ENCODE results near the gene ENOX2.

ENOX2 gene

GRCh38 chrX:130775849-130776248 lies 127.2 kb downstream of the ENOX2 start:
- no peak overlapping the region for H3K4me3 Mint-ChIP-seq
- H3K27ac Mint-ChIP-seq: no peak overlapping the region
- no peak for DNase-seq

GRCh38 chrX:130772776-130773143 lies 130.2 kb downstream of the ENOX2 start:
- no peaks in the 10 kb centered on the region for H3K27me3 Mint-ChIP-seq
- H3K27ac Mint-ChIP-seq: no peak overlapping the region
- peaks cover 0 to 5% of the 10 kb centered on the region in 2 donors for H3K4me1 Mint-ChIP-seq

More at GRCh38 chrX:130775849-130776248, 127.2 kb downstream of the ENOX2 start:
- Mint-ChIP-seq H3K9me3 (peaks cover 0 to 3% of the 10 kb centered on the region in 2 donors), H3K36me3 (peaks cover 3 to 9% of the 10 kb centered on the region in 2 donors), H3K27me3 (no peaks in the 10 kb centered on the region), H3K4me1 (peaks cover 0 to 5% of the 10 kb centered on the region in 2 donors)
- ATAC-seq (replicated peaks): no peak

GRCh38 chrX:130772105-130772775 lies 130.8 kb downstream of the ENOX2 start:
- Mint-ChIP-seq H3K4me1 (peaks cover 0 to 5% of the 10 kb centered on the region in 2 donors), H3K27ac (no peak overlapping the region), H3K4me3 (no peak overlapping the region), H3K27me3 (no peaks in the 10 kb centered on the region), H3K9me3 (peaks cover 0 to 3% of the 10 kb centered on the region in 2 donors), H3K36me3 (peaks cover 0 to 5% of the 10 kb centered on the region in 2 donors)
- DNase-seq: no peak
- no peak for ATAC-seq (replicated peaks)

More at GRCh38 chrX:130772776-130773143, 130.2 kb downstream of the ENOX2 start:
- Mint-ChIP-seq H3K4me3 (no peak overlapping the region), H3K36me3 (peaks cover 0 to 2% of the 10 kb centered on the region in 2 donors), H3K9me3 (peaks cover 0 to 3% of the 10 kb centered on the region in 2 donors)
- ATAC-seq (replicated peaks) (no peak), DNase-seq (no peak)

- DNase-seq (no peak), ATAC-seq (replicated peaks) (no peak)
- peaks cover 0 to 5% of the 10 kb centered on the region in 2 donors for H3K4me1 Mint-ChIP-seq
- peaks cover 0 to 3% of the 10 kb centered on the region in 2 donors for H3K9me3 Mint-ChIP-seq
- peaks cover 0 to 5% of the 10 kb centered on the region in 2 donors for H3K36me3 Mint-ChIP-seq
- no peak overlapping the region for H3K4me3 Mint-ChIP-seq
- H3K27ac Mint-ChIP-seq: no peak overlapping the region
- H3K27me3 Mint-ChIP-seq: no peaks in the 10 kb centered on the region
These were observed 131.4 kb downstream of the ENOX2 start for GRCh38 chrX:130771648-130772047.

- Mint-ChIP-seq H3K4me1 (peaks cover 0 to 5% of the 10 kb centered on the region in 2 donors), H3K4me3 (no peak overlapping the region), H3K27ac (no peak overlapping the region), H3K27me3 (no peaks in the 10 kb centered on the region), H3K36me3 (peaks cover 0 to 5% of the 10 kb centered on the region in 2 donors), H3K9me3 (peaks cover 0 to under 1% of the 10 kb centered on the region in 2 donors)
- DNase-seq (no peak), ATAC-seq (replicated peaks) (no peak)
These were observed 131.8 kb downstream of the ENOX2 start for GRCh38 chrX:130771230-130771629.

GRCh38 chrX:130770615-130771014 lies 132.4 kb downstream of the ENOX2 start:
- H3K4me1 Mint-ChIP-seq: peaks cover 0 to 5% of the 10 kb centered on the region in 2 donors
- no peak overlapping the region for H3K27ac Mint-ChIP-seq
- H3K9me3 Mint-ChIP-seq: no peaks in the 10 kb centered on the region
- H3K4me3 Mint-ChIP-seq: no peak overlapping the region
- no peak for ATAC-seq (replicated peaks)
- H3K36me3 Mint-ChIP-seq: peaks cover 0 to 5% of the 10 kb centered on the region in 2 donors
- no peaks in the 10 kb centered on the region for H3K27me3 Mint-ChIP-seq
- no peak for DNase-seq

- ATAC-seq (replicated peaks) (no peak), DNase-seq (no peak)
- Mint-ChIP-seq H3K27me3 (no peaks in the 10 kb centered on the region), H3K4me1 (peaks cover 0 to 5% of the 10 kb centered on the region in 2 donors), H3K4me3 (no peak overlapping the region), H3K9me3 (no peaks in the 10 kb centered on the region), H3K36me3 (peaks cover 0 to 5% of the 10 kb centered on the region in 2 donors), H3K27ac (no peak overlapping the region)
These were observed 133.2 kb downstream of the ENOX2 start for GRCh38 chrX:130769835-130770234.

- no peak for DNase-seq
- Mint-ChIP-seq H3K36me3 (no peaks in the 10 kb centered on the region), H3K9me3 (no peaks in the 10 kb centered on the region), H3K4me1 (peaks cover 2 to 8% of the 10 kb centered on the region in 2 donors), H3K27me3 (no peaks in the 10 kb centered on the region), H3K27ac (no peak overlapping the region), H3K4me3 (no peak overlapping the region)
- peak in 1 of 2 donors; percentile 42 for ATAC-seq (replicated peaks)
These were observed 144.9 kb downstream of the ENOX2 start for GRCh38 chrX:130758072-130758471.

GRCh38 chrX:130756233-130756632 lies 146.8 kb downstream of the ENOX2 start:
- Mint-ChIP-seq H3K9me3 (no peaks in the 10 kb centered on the region), H3K27ac (no peak overlapping the region), H3K27me3 (no peaks in the 10 kb centered on the region), H3K36me3 (no peaks in the 10 kb centered on the region), H3K4me3 (no peak overlapping the region), H3K4me1 (peaks cover 2 to 5% of the 10 kb centered on the region in 2 donors)
- ATAC-seq (replicated peaks): no peak
- DNase-seq: no peak

- Mint-ChIP-seq H3K36me3 (no peaks in the 10 kb centered on the region), H3K4me1 (no peaks in the 10 kb centered on the region), H3K9me3 (no peaks in the 10 kb centered on the region), H3K4me3 (no peak overlapping the region), H3K27me3 (no peaks in the 10 kb centered on the region), H3K27ac (no peak overlapping the region)
- DNase-seq: no peak
- ATAC-seq (replicated peaks): no peak
These were observed 148.7 kb downstream of the ENOX2 start for GRCh38 chrX:130754353-130754752.

- H3K4me3 Mint-ChIP-seq: no peak overlapping the region
- H3K27ac Mint-ChIP-seq: no peak overlapping the region
- no peak for ATAC-seq (replicated peaks)
- no peaks in the 10 kb centered on the region for H3K36me3 Mint-ChIP-seq
- H3K4me1 Mint-ChIP-seq: no peaks in the 10 kb centered on the region
- DNase-seq: no peak
- H3K27me3 Mint-ChIP-seq: no peaks in the 10 kb centered on the region
- H3K9me3 Mint-ChIP-seq: no peaks in the 10 kb centered on the region
These were observed 156.2 kb downstream of the ENOX2 start for GRCh38 chrX:130746709-130747342.

GRCh38 chrX:130746077-130746476 lies 156.9 kb downstream of the ENOX2 start:
- Mint-ChIP-seq H3K4me1 (no peaks in the 10 kb centered on the region), H3K27ac (no peak overlapping the region), H3K36me3 (no peaks in the 10 kb centered on the region), H3K27me3 (no peaks in the 10 kb centered on the region), H3K9me3 (no peaks in the 10 kb centered on the region), H3K4me3 (no peak overlapping the region)
- DNase-seq (no peak), ATAC-seq (replicated peaks) (no peak)

- Mint-ChIP-seq H3K27ac (no peak overlapping the region), H3K27me3 (peaks cover 0 to 4% of the 10 kb centered on the region in 2 donors), H3K36me3 (peaks cover 3 to 4% of the 10 kb centered on the region in 2 donors), H3K9me3 (no peaks in the 10 kb centered on the region), H3K4me3 (no peak overlapping the region), H3K4me1 (no peaks in the 10 kb centered on the region)
- ATAC-seq (replicated peaks) (no peak), DNase-seq (no peak)
These were observed 161.4 kb downstream of the ENOX2 start for GRCh38 chrX:130741584-130741983.

- H3K4me3 Mint-ChIP-seq: no peak overlapping the region
- peaks cover 3 to 4% of the 10 kb centered on the region in 2 donors for H3K36me3 Mint-ChIP-seq
- ATAC-seq (replicated peaks) (no peak), DNase-seq (no peak)
- no peak overlapping the region for H3K27ac Mint-ChIP-seq
- H3K9me3 Mint-ChIP-seq: no peaks in the 10 kb centered on the region
- H3K27me3 Mint-ChIP-seq: peaks cover 0 to 4% of the 10 kb centered on the region in 2 donors
- H3K4me1 Mint-ChIP-seq: no peaks in the 10 kb centered on the region
These were observed 161.9 kb downstream of the ENOX2 start for GRCh38 chrX:130741151-130741550.

GRCh38 chrX:130738638-130739195 lies 164.3 kb downstream of the ENOX2 start:
- Mint-ChIP-seq H3K9me3 (no peaks in the 10 kb centered on the region), H3K27me3 (peaks cover 0 to 4% of the 10 kb centered on the region in 2 donors), H3K4me3 (no peak overlapping the region), H3K36me3 (peaks cover 3 to 9% of the 10 kb centered on the region in 2 donors), H3K27ac (no peak overlapping the region), H3K4me1 (no peaks in the 10 kb centered on the region)
- ATAC-seq (replicated peaks): no peak
- DNase-seq: no peak

All from stimulated activated naive B cell treated with anti-CD40 and anti-IgM and Interleukin-4, amounts not matched to agents 10 μg/mL and 1 μg/mL and 100 μg/mL, for 72 hours (primary cell).